Mesothelial cell of epicardium (in vitro differentiated cells): Measurements from ENCODE around the gene SAG. TPM values are rescaled to one million over a fixed set of nuclear protein-coding genes. Genes with fewer than 3 reads are reported as not detected.

ENCODE experiments used
- DNase-seq, 2 experiments: peaks; one replicate each; pipeline ENCODE4 v3.0.0; 2021; ENCODE audit warnings: low spot score in 2 of 2; ENCODE audit not compliant: unreplicated experiment in 2 of 2
- H3K27ac Mint-ChIP-seq: 2 replicates; pipeline ENCODE4 v1.8.0; 2021; ENCODE audit warnings: mixed read lengths
- H3K27me3 Mint-ChIP-seq: 2 replicates; pipeline ENCODE4 v1.8.0; 2021; ENCODE audit warnings: low read depth, mixed read lengths
- H3K36me3 Mint-ChIP-seq: 2 replicates; pipeline ENCODE4 v1.8.0; 2021; ENCODE audit warnings: mixed read lengths
- H3K4me1 Mint-ChIP-seq: 2 replicates; pipeline ENCODE4 v1.8.0; 2021; ENCODE audit warnings: mixed read lengths
- H3K4me3 Mint-ChIP-seq: 2 replicates; pipeline ENCODE4 v1.8.0; 2021; ENCODE audit warnings: mild to moderate bottlenecking, moderate library complexity, mixed read lengths
- H3K9me3 Mint-ChIP-seq: 2 replicates; pipeline ENCODE4 v1.8.0; 2021; ENCODE audit warnings: mixed read lengths
- CTCF ChIP-seq: fragments of 200-600 bp; sonication (generic); IDR thresholded peaks from one replicate; pipeline ENCODE4 v1.5.0; 2021; ENCODE audit warnings: antibody characterized with exemption; ENCODE audit not compliant: unreplicated experiment
- total RNA-seq: library from RNA; stranded (reverse); gene quantifications from 3 replicates; pipeline ENCODE4 v1.2.1, GENCODE V29; 2021

Gene SAG
- total RNA-seq, 1 donor from 2014 or later, result not detected

DNA sequence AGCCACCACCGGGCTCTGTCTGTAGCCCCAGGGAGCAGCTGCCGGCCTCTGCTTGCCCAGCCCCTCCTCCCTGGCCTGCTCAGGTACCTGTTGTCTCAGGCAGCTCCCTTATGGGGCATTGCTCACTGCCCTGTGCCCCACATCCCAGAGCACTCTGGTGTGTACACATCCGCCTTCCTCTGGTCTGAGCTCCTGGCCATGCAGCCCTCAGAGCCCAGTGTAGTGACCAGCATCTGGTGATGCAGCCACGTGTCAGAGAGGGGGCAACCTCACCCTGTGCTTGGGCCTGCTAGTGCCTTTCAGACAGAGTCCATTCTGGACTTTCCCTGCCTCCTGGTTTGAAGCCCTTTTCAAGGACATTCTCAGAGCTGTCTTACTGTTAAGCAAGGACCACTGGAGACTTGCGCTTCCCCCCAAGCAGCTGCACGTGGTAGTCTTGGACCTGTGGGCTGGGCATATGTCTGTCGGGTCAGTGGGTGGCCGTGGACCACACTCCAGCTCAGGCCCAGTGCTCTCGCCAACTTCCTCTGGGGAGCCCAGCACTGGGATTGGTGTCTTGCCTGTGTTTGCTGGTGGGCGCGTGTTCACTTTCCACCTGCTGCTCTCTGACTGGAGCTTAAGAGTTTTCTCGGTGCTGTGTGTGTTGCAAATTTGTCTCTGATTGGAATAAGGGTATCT, 77.3 kb downstream of the SAG start:
- Mint-ChIP-seq H3K27ac (peak overlapping the region; percentile 80), H3K36me3 (no peaks in the 10 kb centered on the region)

DNA sequence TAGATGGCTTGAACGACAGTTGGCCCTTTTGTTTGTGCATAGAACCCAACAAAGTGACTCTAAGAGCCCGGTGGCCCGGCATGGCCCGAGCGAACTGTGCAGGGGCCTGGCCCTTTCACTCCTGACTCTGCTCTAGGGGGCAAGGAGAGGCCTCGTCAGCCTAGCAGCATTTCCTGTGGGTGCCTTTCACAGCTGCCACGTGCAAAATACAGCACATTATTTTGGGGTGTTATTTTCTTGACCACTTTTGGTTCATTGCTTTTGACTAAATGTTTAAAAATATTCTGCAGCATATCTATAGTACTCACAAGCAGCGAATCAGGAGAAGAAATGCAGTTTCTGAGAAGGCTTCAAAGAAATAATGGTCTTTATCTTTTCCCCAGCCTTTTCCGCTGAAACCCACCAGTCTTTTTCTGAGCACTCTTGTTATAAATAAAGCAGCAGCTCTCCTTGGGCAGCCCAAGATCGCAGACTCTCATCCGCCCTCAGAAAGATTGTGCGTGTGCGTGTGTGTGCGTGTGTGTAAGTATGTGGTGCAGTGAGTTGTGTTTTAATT, 78.0 kb downstream of the SAG start:
- peak overlapping the region; percentile 80 for H3K27ac Mint-ChIP-seq

More for the DNA sequence above, 77.3 kb downstream of the SAG start:
- peaks cover 44% of the 10 kb centered on the region for H3K4me1 Mint-ChIP-seq
- TF ChIP-seq CTCF, result no peak
- DNase-seq, result no peak
- no peaks in the 10 kb centered on the region for H3K27me3 Mint-ChIP-seq
- H3K9me3 Mint-ChIP-seq, result no peaks in the 10 kb centered on the region
- H3K4me3 Mint-ChIP-seq, result no peak overlapping the region

DNA sequence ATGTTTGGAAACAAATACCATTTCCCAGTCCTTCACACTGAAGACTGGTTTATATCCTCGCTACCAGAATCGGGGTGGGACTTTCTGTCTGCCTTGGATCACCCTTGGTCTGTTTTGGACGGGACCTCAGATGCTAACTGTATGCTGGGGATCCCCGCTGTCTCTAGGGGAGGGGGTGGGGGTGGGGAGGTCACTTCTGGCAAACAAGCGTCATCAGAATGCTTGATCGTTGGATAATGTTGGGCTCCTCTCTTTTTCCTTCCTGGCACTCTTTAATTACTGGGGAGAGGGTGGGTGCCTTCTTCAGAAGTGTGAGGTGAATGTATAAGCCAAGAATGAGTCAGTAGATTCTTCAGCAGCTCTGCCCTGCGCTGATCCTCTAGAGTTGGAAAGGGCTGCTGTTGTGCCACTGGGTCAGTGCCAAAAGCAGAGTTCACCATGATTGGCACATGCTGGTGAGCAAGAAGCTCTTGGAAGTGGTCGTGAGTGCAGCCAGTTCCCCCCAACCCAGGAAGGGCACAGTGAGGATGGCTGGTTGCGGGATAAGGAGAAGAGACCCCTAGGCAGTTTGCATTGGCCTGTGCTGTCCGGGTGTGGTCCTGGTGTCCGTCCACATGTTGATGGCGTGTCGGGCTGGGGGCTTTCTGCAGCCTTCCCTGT, 78.9 kb downstream of the SAG start:
- Mint-ChIP-seq H3K27ac (peak overlapping the region; percentile 88), H3K27me3 (no peaks in the 10 kb centered on the region), H3K9me3 (no peaks in the 10 kb centered on the region), H3K4me3 (no peak overlapping the region), H3K4me1 (peaks cover 40% of the 10 kb centered on the region), H3K36me3 (peaks cover 8% of the 10 kb centered on the region)
- no peak for TF ChIP-seq CTCF
- DNase-seq, result no peak

More for the DNA sequence above, 78.0 kb downstream of the SAG start:
- Mint-ChIP-seq H3K4me1 (peaks cover 40% of the 10 kb centered on the region), H3K27me3 (no peaks in the 10 kb centered on the region), H3K9me3 (no peaks in the 10 kb centered on the region), H3K4me3 (no peak overlapping the region), H3K36me3 (peaks cover 5% of the 10 kb centered on the region)
- DNase-seq, result no peak
- TF ChIP-seq CTCF, result no peak

GRCh38 chr2:233387225-233387624, 79.6 kb downstream of the SAG start:
- H3K27ac Mint-ChIP-seq, result peak overlapping the region; percentile 88
- H3K4me3 Mint-ChIP-seq, result no peak overlapping the region
- peaks cover 40% of the 10 kb centered on the region for H3K4me1 Mint-ChIP-seq
- no peaks in the 10 kb centered on the region for H3K9me3 Mint-ChIP-seq
- H3K27me3 Mint-ChIP-seq, result no peaks in the 10 kb centered on the region
- no peak for TF ChIP-seq CTCF
- DNase-seq, result no peak
- peaks cover 10% of the 10 kb centered on the region for H3K36me3 Mint-ChIP-seq

- TF ChIP-seq CTCF, result no peak
- Mint-ChIP-seq H3K4me3 (peak overlapping the region; percentile 32), H3K36me3 (peaks cover 10% of the 10 kb centered on the region), H3K4me1 (peaks cover 40% of the 10 kb centered on the region), H3K9me3 (no peaks in the 10 kb centered on the region), H3K27me3 (no peaks in the 10 kb centered on the region), H3K27ac (peak overlapping the region; percentile 88)
- peak; percentile 62 to 85 for DNase-seq
These were observed 80.3 kb downstream of the SAG start for GRCh38 chr2:233387667-233388528.
